ENCODE data around the gene ZNF664.

The ZNF664 gene

DNA sequence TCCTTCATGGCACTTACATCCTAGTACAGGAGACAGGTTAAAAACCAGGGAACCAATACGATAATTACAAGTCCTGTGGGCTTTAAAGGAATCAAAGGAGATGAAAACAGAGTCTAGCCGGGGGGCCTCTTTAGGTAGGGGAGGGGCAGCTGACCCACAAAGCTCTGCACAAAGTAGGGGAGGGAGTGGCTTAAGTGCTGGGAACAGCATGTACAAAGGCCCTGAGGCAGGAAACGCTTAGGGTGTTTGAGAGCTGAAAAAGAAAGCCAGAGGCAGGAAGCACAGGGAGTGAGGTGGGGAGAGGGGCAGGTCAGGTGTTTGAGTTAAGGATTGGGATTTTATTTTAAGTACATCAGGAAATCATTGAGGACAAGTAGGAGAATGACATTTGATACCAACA is 37.7 kb downstream of the ZNF664 start:
- no peak for DNase-seq (ENCODE audit: low spot score)

DNA sequence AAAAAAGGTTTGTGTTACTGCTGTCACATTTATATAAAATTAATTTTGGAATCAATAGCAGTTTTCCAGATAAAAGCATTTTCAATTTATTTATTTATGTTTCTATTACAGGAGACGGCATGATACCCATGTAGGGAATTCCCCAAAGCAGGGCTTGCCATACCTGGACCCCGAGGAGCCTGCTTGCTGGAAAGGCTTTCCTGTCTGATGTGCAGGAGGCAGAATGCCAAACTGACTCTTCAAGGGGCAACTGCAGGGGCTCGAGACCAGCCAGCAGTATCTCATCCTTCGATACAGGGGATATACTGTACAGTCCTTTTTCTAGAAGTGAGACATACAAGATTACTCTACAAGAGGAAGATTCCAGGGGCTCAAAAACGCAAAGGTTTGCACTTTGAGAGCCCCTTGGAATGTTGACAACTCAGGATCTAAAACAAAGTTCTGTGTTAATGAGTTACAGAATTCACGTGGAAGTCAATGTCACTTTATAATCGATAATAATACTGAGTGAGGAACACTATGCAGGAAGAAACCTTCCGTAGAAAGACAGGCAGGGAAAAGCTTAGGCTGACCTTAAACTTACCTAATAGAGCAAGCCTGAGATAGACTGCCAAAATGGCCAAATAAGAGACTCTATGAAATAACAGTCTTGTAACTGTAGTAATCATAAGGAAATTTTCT is 38.6 kb downstream of the ZNF664 start:
- no peak for DNase-seq (ENCODE audit: low spot score)

DNA sequence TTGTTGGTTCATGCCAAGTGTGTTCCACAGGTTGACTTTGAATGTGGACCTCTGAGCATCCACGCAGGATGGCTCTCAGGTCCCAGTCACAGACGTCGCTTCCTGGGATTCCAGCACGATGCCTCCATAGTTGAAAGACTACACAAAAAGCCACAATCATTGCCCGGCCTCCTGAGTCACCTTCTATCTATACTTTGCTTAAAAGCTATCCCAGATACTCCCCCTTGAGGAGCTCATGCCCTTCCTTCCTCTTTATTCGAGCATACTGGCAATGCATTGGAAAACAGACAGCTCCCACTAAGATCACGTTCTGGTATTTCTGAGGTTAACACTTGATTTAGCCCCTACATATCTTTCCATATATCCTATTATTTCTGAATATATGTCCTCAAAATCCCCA is 40.1 kb downstream of the ZNF664 start:
- DNase-seq (ENCODE audit: low spot score) = no peak

DNA sequence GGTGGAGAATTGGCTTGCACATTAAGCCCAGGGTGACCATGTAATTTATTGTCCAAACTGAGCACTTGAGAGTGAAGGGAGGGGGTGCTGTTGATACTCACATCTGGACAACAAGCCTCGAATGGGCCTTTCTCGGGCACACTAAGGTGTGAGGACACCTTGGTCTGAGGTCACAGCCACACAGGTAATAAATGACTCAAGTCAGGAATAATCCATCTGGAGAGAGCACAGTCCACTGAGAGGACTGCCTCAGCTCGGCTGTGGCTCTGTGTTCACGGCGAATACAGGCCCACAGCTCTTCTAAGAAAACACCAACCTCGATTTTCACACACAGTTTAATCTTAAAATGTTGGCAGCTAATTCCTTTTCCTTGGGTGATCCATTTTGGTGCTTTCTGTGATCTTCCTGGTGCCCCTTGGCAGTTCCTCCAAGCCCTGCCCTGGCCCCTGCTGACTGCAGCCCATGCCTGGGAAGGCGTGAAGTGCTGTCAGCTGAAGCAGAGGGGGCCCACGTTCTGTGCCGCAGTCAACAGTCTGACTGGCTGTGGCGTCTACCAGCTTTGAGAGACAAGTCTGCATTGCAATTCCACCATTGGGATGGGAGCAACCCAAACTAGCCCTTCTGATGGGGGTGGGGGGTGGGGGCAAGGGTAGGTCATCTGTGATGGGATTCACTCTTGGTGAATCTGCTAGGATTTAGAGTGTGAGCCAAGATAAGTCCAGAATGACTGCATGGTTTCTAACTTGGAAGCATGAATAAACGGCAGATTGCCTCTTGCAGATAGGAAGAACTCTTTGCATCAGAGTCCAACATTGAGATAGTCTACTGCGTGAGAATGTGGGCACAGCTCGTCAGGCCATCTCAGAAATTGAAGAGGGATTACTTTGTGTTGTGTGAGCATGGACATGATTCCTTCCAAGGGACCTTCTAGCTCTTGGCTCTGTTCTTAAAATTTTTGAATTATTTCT is 42.8 kb downstream of the ZNF664 start:
- no peak for DNase-seq (ENCODE audit: low spot score)

GRCh38 chr12:124017064-124017463 is 44.0 kb downstream of the ZNF664 start:
- no peak for DNase-seq (ENCODE audit: low spot score)

DNA sequence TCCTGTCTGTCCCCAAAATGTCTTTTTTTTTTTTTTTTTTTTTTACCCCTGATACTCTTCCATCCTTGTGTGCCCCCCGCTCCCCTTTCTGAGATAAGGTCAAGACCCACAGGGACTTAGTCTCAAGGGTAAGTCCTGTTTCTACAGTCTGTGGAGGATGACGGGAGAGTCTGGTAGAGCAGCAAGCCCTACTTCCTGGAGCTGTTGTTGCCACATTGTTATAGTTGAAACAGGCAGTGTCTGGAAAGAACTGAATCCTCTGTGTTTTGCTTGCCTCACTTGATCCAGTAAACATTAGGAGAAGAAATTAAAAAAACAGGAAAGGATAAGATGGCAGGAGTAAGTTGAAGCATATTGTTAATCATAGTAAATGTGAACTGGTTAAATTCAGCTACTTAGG is 45.5 kb downstream of the ZNF664 start:
- no peak for DNase-seq (ENCODE audit: low spot score)

GRCh38 chr12:124019115-124019514 is 46.1 kb downstream of the ZNF664 start:
- no peak for DNase-seq (ENCODE audit: low spot score)

DNA sequence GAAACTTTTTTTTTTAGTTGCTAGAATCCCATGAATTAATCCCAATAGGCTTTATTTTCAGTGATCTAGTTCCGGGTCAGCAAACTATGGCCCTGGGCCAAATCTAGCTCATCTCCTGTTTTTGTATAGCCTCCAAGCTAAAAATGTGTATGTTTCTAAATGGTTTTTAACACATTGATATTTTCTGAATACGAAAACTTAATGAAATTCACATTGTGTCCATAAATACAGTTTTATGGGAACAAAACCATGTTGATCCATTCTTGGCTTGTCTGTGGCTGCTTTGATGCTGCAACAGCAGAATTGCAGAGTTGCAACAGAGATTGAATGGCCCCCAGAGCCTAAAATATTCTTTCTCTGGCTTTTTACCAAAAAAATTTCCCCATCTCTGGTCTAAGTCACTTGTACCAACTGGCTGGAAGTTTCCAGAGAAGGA is 47.5 kb downstream of the ZNF664 start:
- DNase-seq (ENCODE audit: low spot score) = no peak

DNA sequence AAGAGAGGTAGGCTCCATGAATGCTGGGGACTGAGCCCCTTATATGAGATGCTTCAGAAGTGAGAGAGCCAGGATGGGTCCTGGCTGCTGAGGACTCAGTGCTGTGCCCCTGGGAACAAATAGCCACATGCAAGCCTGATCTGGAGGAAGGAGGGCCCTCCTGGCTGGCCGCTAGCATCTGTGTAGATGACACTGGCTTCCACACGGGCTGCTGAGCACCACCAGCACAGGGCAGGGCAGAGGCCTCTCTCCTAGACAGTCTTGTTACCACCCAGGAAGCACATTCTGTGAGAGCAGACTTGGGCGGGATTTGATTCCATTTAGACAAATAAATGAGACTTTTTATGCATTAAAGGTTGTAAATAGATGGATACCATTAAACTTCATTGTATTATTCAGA is 48.0 kb downstream of the ZNF664 start:
- DNase-seq (ENCODE audit: low spot score) = no peak

- no peak for DNase-seq (ENCODE audit: low spot score)
These were observed 49.1 kb downstream of the ZNF664 start for GRCh38 chr12:124022161-124022560.

DNA sequence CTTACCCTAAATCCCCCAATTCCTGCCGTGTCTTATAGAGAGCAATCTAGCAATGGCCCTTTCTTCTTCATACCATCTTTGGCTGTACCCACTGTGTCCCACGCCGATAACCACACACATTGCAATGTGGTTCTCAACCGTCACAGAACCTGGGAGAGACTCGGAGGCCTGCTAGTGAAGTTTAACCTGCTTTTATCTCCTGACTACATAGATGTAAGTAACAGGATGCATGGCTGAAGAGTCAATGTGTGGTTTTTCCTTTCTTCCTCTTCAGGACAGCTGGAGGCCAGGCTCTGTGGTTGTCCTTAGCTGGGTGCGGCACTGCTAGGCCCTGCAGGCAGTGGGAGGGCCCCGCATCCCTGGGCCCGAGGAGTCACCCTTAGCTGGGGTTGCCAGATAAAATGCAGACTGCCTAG is 51.3 kb downstream of the ZNF664 start:
- DNase-seq (ENCODE audit: low spot score) = peak; percentile 22

DNA sequence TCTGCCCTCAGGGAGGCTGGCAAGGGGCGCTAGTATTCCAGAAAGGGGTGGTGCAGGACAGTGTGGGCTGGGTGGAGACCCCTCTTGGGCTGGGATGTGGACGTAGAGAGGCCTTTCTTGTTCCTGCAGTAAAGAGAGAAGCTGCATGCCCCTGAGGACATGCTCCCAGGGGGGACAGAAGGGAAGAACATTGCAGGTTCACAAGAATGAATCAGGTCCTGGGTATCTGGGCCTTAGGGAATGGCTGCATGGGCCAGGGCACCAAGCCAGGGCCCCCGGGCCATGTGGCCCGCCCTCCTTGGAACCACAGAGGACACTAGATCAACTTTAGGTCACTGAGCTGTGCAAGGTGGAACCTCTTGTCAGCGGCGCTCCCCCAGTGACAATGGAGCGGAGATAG is 51.8 kb downstream of the ZNF664 start:
- DNase-seq (ENCODE audit: low spot score) = no peak

DNA sequence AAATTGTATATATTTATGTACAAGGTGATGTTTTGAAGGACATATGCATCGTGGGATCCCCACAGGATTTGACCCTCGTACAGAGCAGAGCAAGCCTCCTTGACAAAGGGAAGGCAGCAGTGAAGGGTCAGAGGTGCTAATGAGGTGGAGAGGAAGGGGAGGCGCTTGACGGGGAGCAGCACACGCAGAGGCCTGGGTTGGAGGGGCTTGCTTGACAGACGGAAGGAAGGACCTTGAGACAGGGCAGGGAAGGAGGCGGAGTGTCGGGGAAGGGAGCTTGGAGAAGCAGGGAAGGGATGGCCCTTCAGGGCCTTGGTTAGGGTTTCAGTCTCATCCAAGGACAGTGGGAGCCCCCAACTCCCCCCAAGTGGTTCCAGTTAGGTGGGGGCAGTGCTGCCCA is 52.6 kb downstream of the ZNF664 start:
- DNase-seq (ENCODE audit: low spot score) = no peak

DNA sequence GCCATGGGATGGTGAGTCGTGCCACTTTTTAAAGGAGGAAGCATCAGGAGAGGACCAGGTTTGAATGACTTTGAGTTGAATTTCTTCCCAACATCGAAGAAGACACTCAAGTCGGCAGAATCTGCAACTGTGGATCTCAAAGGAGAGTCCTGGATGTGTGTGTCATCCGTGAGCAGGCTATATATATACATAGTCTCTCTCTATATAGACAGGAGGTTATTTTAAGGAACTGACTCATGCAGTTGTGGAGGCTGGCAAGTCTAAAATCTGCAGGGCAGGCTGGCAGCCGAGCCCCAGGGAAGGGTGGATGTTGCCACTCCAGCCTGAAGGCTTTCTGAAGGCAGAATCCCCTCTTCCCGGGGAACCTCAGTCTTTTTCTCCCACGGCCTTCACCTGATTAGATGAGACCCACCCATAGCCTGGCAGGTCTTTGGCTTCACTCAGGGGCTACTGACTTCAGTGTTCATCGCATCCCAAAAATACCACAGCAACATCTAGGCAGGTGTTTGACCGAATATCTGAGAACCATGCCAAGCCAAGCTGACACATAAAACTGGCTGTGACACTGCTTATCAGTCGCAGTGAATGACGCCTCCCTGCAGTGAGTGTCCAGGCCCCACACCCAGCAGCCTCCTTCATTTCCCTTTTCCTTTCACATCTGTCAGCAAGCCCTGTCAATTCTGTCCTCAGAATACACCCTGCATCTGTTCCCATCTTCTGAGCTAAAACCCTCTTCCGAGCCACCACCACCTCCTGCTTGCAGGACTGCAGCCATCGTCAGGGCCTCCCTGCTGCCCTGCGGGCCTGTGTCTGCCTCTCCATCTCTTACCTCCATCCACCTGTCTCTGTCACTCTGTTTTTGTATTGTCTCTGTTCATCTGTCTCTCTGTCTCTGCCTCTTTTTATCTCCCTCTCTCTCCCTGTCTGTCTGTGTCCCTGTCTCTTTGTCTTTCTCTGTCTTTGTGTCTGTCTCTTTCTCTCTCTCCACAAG is 54.0 kb downstream of the ZNF664 start:
- DNase-seq (ENCODE audit: low spot score) = peak; percentile 55

DNA sequence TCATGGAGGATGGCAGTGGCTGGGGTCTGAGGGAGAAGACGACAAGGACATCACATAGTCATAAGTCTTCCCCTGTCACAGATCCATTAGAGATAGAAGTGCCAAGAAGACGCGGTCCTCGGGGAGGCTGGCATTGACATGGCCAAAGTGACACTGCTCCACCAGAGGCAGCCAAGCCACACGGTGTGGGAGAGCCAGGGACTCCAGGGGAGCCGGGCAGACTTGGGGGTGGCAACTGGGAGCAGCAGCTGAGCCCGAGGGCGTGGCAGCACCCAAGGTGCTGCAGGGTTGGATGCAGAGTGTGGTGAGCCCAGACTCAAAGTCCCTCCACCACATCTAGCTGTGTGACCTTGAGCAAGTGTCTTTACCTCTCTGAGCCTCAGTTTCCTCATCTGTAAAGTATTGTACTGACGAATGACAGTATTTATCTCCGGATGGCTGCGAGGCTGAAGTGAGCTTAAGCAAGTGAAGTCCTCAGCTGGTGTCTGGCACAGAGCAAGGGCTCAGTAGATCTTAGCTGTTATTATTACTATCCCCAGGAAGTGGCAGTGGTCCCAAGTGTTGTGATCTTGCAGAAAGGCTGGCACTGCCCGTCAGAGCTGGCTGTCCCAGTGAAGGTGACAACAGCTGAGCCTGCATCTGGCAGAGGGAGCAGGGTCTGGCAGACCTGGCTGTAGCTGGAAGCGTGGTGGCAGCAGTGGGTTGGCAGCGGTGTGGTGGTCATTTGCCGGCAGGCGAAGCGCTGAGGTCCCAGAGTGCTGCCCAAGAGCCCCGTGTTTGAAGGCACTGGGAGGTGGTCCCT is 54.9 kb downstream of the ZNF664 start:
- no peak for DNase-seq (ENCODE audit: low spot score)

- DNase-seq (ENCODE audit: low spot score) = no peak
These were observed 55.5 kb downstream of the ZNF664 start for GRCh38 chr12:124028555-124028925.

DNA sequence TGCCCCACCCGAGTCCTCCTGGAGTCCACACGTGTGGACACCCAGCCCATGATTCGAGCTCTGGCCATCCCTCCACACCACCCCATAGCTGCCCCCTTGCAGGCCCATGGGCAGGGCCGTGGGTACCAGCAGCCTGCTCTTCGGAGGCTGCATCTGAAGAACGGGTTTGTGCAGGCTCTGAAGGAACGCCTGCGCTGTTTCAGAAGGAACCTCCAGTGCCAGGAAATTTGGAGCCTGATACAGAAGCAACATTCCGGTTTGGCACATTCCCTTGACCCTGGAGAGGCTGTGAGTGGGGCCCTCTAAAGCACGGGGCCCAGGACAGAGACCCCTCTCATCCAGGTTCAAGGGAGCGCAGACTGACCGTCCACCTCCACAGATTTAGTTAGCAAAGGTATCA is 57.0 kb downstream of the ZNF664 start:
- no peak for DNase-seq (ENCODE audit: low spot score)

GRCh38 chr12:124030510-124030909 is 57.5 kb downstream of the ZNF664 start:
- no peak for DNase-seq (ENCODE audit: low spot score)

GRCh38 chr12:124031058-124031457 is 58.0 kb downstream of the ZNF664 start:
- no peak for DNase-seq (ENCODE audit: low spot score)

- DNase-seq (ENCODE audit: low spot score) = peak; percentile 47
These were observed 59.4 kb downstream of the ZNF664 start for GRCh38 chr12:124032265-124032886.

- no peak for DNase-seq (ENCODE audit: low spot score)
These were observed 60.8 kb downstream of the ZNF664 start for GRCh38 chr12:124033859-124034258.
